ENCODE data around the gene CCDC13.

- TF ChIP-seq CTCF (IDR thresholded peaks at IDR 0.05): no peak
- no peak for TF ChIP-seq POLR2A (IDR thresholded peaks at IDR 0.05; ENCODE audit: low read length)
- TF ChIP-seq ESRRA (IDR thresholded peaks at IDR 0.05; ENCODE audit: borderline replicate concordance, low read length): no peak
- no peak for TF ChIP-seq CBX8 (IDR thresholded peaks at IDR 0.05)
- no peak for TF ChIP-seq RCOR1 (IDR thresholded peaks at IDR 0.05; ENCODE audit: low read depth, low read length)
These were observed 30.5 kb upstream of the CCDC13 start for GRCh38 chr3:42803414-42804105.

Measured in A549 (cell line).